HepG2 (cell line): ENCODE results near the gene ASTN2. TPM values are rescaled to one million over a fixed set of nuclear protein-coding genes. Genes with fewer than 3 reads are reported as not detected.

ENCODE experiments used
- ATAC-seq: fragments of 200-7000 bp; cut with Tn5 transposase; 3 replicates; pipeline ENCODE4 v1.9.1; 2020; ENCODE audit warnings: mild to moderate bottlenecking, moderate library complexity
- BruUV-seq: library from RNA; stranded (reverse); fragments of 400-500 nt; replicated peaks from 2 replicates; lab custom pipeline; 2021; lab: Mats Ljungman, UMichigan
- CTCF ChIA-PET: fragments of 300-600 bp; formaldehyde crosslinking; extraction: SDS; loops from one replicate; lab custom pipeline; 2021; ENCODE audit warnings: low total read pairs, inconsistent platforms, low intra/inter-chr PET ratio; lab: Yijun Ruan, JAX
- POLR2A ChIA-PET: fragments of 350-600 bp; sonication (Branson Sonifier 250); formaldehyde crosslinking; loops from one replicate; lab custom pipeline; 2020; ENCODE audit warnings: antibody characterized with exemption, inconsistent platforms; lab: Yijun Ruan, JAX
- DNase-seq: peaks from one replicate; pipeline ENCODE4 v3.0.0-alpha.2; 2015; ENCODE audit warnings: low spot score
- FAIRE-seq: peaks from 3 replicates; lab custom pipeline; 2011; peaks lifted over from hg19 to GRCh38; lab: Jason Lieb, UNC
- H2AFZ ChIP-seq: one replicate; pipeline ENCODE4 v1.6.1; 2011; ENCODE audit warnings: low read length, inconsistent platforms
- H3K27ac ChIP-seq: fragments of 300-600 bp; 3 replicates; pipeline ENCODE4 v1.8.0; 2011; ENCODE audit warnings: mixed run types, mild to moderate bottlenecking, mixed read lengths, low read length, inconsistent platforms; ENCODE audit not compliant: insufficient read depth; ENCODE audit errors: extremely low read length
- H3K27me3 ChIP-seq, 2 experiments: fragments of 200-600 bp in 1 of 2; 2 replicates in 1 of 2; 3 replicates in 1 of 2; pipeline versions ENCODE4 v1.6.0 to v1.8.0; 2011; ENCODE audit warnings: low read length in 2 of 2, mild to moderate bottlenecking in 2 of 2, moderate library complexity in 2 of 2, inconsistent platforms in 1 of 2; ENCODE audit not compliant: insufficient read depth in 2 of 2, control insufficient read depth in 1 of 2
- H3K36me3 ChIP-seq, 2 experiments: fragments of 200-600 bp in 1 of 2; replicated peaks in 1 of 2; 2 replicates in 1 of 2; 3 replicates in 1 of 2; pipeline versions ENCODE4 v1.5.1 to v1.8.0; 2011; ENCODE audit warnings: low read length in 2 of 2, inconsistent platforms in 1 of 2; ENCODE audit not compliant: insufficient read depth in 2 of 2, control insufficient read depth in 1 of 2
- H3K4me1 ChIP-seq: 2 replicates; pipeline ENCODE4 v1.5.1; 2012; ENCODE audit warnings: low read length, inconsistent platforms; ENCODE audit not compliant: insufficient read depth
- H3K4me2 ChIP-seq: 2 replicates; pipeline ENCODE4 v1.6.0; 2011; ENCODE audit warnings: low read depth, low read length, inconsistent platforms
- H3K4me3 ChIP-seq, 3 experiments: fragments of 200-600 bp in 1 of 3; sonication (generic), shearing (Covaris generic) in 1 of 3; replicated peaks in 1 of 3; 2 replicates each; pipeline ENCODE4 v1.5.1; 2011 to 2016; ENCODE audit warnings: low read length in 3 of 3, inconsistent platforms in 2 of 3, low read depth in 2 of 3, mild to moderate bottlenecking in 2 of 3, control low read depth in 1 of 3, mixed read lengths in 1 of 3; ENCODE audit not compliant: insufficient read depth in 1 of 3
- H3K79me2 ChIP-seq: one replicate; pipeline ENCODE4 v1.6.1; 2011; ENCODE audit warnings: low read length, inconsistent platforms; ENCODE audit not compliant: insufficient read depth
- H3K9ac ChIP-seq: 2 replicates; pipeline ENCODE4 v1.6.0; 2011; ENCODE audit warnings: mild to moderate bottlenecking, low read depth, low read length, inconsistent platforms; ENCODE audit not compliant: insufficient read depth
- H3K9me3 ChIP-seq: 2 replicates; pipeline ENCODE4 v1.5.1; 2012; ENCODE audit warnings: mild to moderate bottlenecking, low read length
- H4K20me1 ChIP-seq: 2 replicates; pipeline ENCODE4 v1.6.0; 2011; ENCODE audit warnings: inconsistent platforms, mild to moderate bottlenecking, low read length, moderate library complexity; ENCODE audit not compliant: insufficient read depth
- ONECUT2 ChIP-seq: sonication (generic); formaldehyde crosslinking; IDR thresholded peaks from 2 replicates; pipeline ENCODE4 v1.4.0; 2020; ENCODE audit warnings: missing genetic modification reagents
- SNRNP70 ChIP-seq: fragments of 200-400 bp; formaldehyde crosslinking; IDR thresholded peaks from 2 replicates; pipeline ENCODE4 v1.6.1; 2017; ENCODE audit warnings: mild to moderate bottlenecking, low read depth, low read length, moderate library complexity
- TBP ChIP-seq: sonication (generic); formaldehyde crosslinking; IDR thresholded peaks from 2 replicates; pipeline ENCODE4 v1.5.0; 2020; ENCODE audit warnings: missing genetic modification reagents
- ZNF230 ChIP-seq: sonication (generic); formaldehyde crosslinking; IDR thresholded peaks from 2 replicates; pipeline ENCODE4 v1.4.0; 2020; ENCODE audit warnings: mild to moderate bottlenecking, missing genetic modification reagents
- ZNF546 ChIP-seq: sonication (generic); formaldehyde crosslinking; conservative IDR thresholded peaks from 2 replicates; pipeline ENCODE4 v1.8.1; 2023; ENCODE audit warnings: mild to moderate bottlenecking, missing genetic modification reagents
- ZNF616 ChIP-seq: sonication (generic); formaldehyde crosslinking; IDR thresholded peaks from 2 replicates; pipeline ENCODE4 v1.5.0; 2020; ENCODE audit warnings: low read depth, mild to moderate bottlenecking, missing genetic modification reagents
- ZNF703 ChIP-seq: sonication (generic); formaldehyde crosslinking; IDR thresholded peaks from 2 replicates; pipeline ENCODE4 v1.5.1; 2020; ENCODE audit warnings: missing genetic modification reagents, mild to moderate bottlenecking, moderate library complexity, borderline replicate concordance
- ZNF878 ChIP-seq: sonication (generic); formaldehyde crosslinking; IDR thresholded peaks from 2 replicates; pipeline ENCODE4 v1.8.1; 2023; ENCODE audit warnings: mild to moderate bottlenecking, missing genetic modification reagents, moderate library complexity
- WGBS: methylation state at CpG from one replicate; pipeline ENCODE4 v1.1.6; 2017; ENCODE audit warnings: low lambda C conversion rate; 5-methylcytosine and 5-hydroxymethylcytosine counted together
- in situ Hi-C: cut with HindIII; loops from 2 replicates; pipeline ENCODE4 v1.10.0; 2017; ENCODE audit warnings: low pct_unique_long_range_greater_than_20kb; ENCODE audit not compliant: extremely low pct_ligation_motif_present
- intact Hi-C: fragments of 100-400 bp; cut with micrococcal nuclease; formaldehyde crosslinking; loops from one replicate; pipeline ENCODE4 v1.10.0; 2022; ENCODE audit not compliant: unreplicated experiment
- polyA plus RNA-seq, 8 experiments: library from polyadenylated mRNA; depleted of rRNA in 3 of 8; stranded (reverse) in 7 of 8; unstranded in 1 of 8; fragments of >200 nt; fragmentation: Illumina TruSeq in 4 of 8; extraction: Trizol in 4 of 8; gene quantifications; 2 replicates each; pipeline versions ENCODE4 v1.2.1 to v1.2.3, GENCODE V29; 2011 to 2016; ENCODE audit warnings: low read depth in 4 of 8, missing spikeins in 1 of 8, mixed read lengths in 1 of 8; ENCODE audit not compliant: insufficient read depth in 1 of 8
- total RNA-seq, 5 experiments: library from RNA; depleted of rRNA; stranded (reverse); fragments of >200 nt; fragmentation: Illumina TruSeq; extraction: Trizol; gene quantifications; 2 replicates each; pipeline ENCODE4 v1.2.3, GENCODE V29; 2016; ENCODE audit warnings: low read depth in 1 of 5
- TF ChIP-seq, protein P1 (sequence below): sonication (generic); formaldehyde crosslinking; IDR thresholded peaks from 2 replicates; pipeline ENCODE4 v1.5.1; 2020; ENCODE audit warnings: missing genetic modification reagents, mild to moderate bottlenecking, borderline replicate concordance
- TF ChIP-seq, protein P2 (sequence below): sonication (generic); formaldehyde crosslinking; IDR thresholded peaks from 2 replicates; pipeline ENCODE4 v1.8.1; 2023; ENCODE audit warnings: mild to moderate bottlenecking, missing genetic modification reagents
- TF ChIP-seq, protein P3 (sequence below): sonication (generic); formaldehyde crosslinking; IDR thresholded peaks from 2 replicates; pipeline ENCODE4 v1.5.1; 2020; ENCODE audit warnings: missing genetic modification reagents, mild to moderate bottlenecking, borderline replicate concordance
- TF ChIP-seq, protein P4 (sequence below): sonication (generic); formaldehyde crosslinking; IDR thresholded peaks from 2 replicates; pipeline ENCODE4 v1.8.1; 2022; ENCODE audit warnings: mild to moderate bottlenecking, missing genetic modification reagents

The ASTN2 gene
- total and polyA plus RNA-seq, 2 of the 13 experiments (the other 11 are each of a cell fraction or from before 2014, with no cell fraction given) = 5.2 to 13.5 TPM

DNA sequence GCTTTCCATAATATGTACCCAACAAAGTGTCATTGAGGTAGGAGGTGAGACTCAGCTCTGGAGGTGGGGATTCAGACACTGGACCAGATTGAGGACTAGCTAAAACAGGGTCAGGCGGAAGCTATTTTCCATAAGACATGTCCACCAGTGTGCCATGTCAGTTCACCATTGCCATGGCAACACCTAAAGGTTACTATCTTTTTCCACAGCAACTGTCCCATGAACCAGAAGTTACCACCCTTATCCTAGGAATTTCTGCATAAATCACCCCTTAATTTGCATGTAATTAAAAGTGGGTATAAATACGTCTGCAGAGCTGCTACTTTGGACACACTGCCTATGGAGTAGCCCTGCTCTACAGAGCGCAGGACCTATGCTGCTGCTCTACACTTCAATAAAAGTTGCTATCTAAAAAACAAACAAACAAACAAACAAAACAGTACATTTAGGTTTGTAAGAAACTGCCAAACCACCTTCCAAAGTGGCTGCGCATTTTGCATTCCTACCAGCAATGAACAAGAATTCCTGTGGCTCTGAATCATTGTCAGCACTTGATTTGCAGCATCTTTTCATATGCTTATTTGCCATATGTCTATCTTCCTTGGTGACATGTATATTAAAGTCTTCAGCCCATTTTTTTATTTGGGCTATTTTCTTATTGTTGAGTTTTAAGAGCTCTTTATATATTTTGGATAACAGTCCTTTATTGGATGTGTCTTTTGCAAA, 745.7 kb downstream of the ASTN2 start:
- H3K4me2 ChIP-seq = no peak overlapping the region
- intact Hi-C loops (no loop called here), in situ Hi-C loops (no loop called here)
- ChIA-PET CTCF (no interaction called here), POLR2A (no interaction called here)
- DNase-seq = no peak
- no TSS peak for BruUV-seq
- H2AFZ ChIP-seq = no peak overlapping the region
- no peak overlapping the region for H3K4me3 ChIP-seq
- TF ChIP-seq, protein P1, sequence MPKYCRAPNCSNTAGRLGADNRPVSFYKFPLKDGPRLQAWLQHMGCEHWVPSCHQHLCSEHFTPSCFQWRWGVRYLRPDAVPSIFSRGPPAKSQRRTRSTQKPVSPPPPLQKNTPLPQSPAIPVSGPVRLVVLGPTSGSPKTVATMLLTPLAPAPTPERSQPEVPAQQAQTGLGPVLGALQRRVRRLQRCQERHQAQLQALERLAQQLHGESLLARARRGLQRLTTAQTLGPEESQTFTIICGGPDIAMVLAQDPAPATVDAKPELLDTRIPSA (CRISPR knock-in tag) = no peak
- no peak for TF ChIP-seq ZNF616 (CRISPR knock-in tag)
- TF ChIP-seq, protein P2, sequence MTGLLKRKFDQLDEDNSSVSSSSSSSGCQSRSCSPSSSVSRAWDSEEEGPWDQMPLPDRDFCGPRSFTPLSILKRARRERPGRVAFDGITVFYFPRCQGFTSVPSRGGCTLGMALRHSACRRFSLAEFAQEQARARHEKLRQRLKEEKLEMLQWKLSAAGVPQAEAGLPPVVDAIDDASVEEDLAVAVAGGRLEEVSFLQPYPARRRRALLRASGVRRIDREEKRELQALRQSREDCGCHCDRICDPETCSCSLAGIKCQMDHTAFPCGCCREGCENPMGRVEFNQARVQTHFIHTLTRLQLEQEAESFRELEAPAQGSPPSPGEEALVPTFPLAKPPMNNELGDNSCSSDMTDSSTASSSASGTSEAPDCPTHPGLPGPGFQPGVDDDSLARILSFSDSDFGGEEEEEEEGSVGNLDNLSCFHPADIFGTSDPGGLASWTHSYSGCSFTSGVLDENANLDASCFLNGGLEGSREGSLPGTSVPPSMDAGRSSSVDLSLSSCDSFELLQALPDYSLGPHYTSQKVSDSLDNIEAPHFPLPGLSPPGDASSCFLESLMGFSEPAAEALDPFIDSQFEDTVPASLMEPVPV = no peak
- H3K27ac ChIP-seq = no peak overlapping the region
- peaks cover 0 to 2% of the 10 kb centered on the region in 2 experiments; a peak in 1 of 5 replicates for H3K36me3 ChIP-seq
- no peak for FAIRE-seq
- H3K9me3 ChIP-seq = peaks cover 19% of the 10 kb centered on the region
- no peak for ATAC-seq
- WGBS = 96% methylated on average over 4 of the region's 4 CpGs
- no peaks in the 10 kb centered on the region for H3K79me2 ChIP-seq
- H4K20me1 ChIP-seq = no peaks in the 10 kb centered on the region
- H3K4me1 ChIP-seq = no peaks in the 10 kb centered on the region
- no peaks in the 10 kb centered on the region for H3K27me3 ChIP-seq
- H3K9ac ChIP-seq = no peak overlapping the region

DNA sequence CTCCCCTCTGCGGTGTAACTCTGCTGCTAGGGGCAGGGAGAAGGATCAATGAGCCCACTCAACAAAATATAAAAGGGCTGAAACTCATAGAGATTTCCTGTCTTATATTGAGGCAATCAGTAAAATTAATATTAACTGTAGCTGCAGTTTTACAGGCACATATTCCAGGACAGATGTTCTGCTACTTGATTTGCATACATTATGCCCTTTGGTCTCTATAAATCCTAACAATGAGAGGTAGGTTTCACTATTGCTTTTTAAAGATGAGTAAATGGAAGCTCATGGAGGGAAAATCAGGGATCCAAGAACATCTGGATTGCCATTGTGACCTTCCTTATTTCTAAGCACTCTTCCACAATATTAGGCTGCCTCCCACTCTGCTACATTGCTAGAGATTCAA, 751.3 kb downstream of the ASTN2 start:
- no peak for FAIRE-seq
- in situ Hi-C loops = loop anchor here (5.0 kb wide), 2 partner anchors 511 to 781 kb away; partner anchors contain the start of gene PAPPA
- TF ChIP-seq, protein P3, sequence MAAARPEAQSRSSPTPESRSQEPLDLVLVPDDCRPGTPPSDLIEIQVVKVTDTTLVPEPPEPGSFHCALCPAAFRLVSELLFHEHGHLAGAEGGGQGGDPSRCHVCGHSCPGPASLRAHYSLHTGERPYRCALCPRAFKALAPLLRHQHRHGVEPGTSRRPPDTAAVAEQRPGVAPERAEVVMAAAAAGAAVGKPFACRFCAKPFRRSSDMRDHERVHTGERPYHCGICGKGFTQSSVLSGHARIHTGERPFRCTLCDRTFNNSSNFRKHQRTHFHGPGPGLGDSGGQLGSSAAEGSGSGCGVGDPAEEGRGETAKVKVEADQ (CRISPR knock-in tag) = no peak
- TF ChIP-seq ZNF878 (CRISPR knock-in tag) = no peak
- no peak for TF ChIP-seq TBP (CRISPR knock-in tag)
- TF ChIP-seq ZNF703 = no peak
- no peak for TF ChIP-seq ZNF230 (CRISPR knock-in tag)
- TF ChIP-seq, protein P1 (CRISPR knock-in tag) = no peak
- TF ChIP-seq ZNF546 (CRISPR knock-in tag) = no peak
- TF ChIP-seq, protein P4, sequence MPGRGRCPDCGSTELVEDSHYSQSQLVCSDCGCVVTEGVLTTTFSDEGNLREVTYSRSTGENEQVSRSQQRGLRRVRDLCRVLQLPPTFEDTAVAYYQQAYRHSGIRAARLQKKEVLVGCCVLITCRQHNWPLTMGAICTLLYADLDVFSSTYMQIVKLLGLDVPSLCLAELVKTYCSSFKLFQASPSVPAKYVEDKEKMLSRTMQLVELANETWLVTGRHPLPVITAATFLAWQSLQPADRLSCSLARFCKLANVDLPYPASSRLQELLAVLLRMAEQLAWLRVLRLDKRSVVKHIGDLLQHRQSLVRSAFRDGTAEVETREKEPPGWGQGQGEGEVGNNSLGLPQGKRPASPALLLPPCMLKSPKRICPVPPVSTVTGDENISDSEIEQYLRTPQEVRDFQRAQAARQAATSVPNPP (CRISPR knock-in tag) = no peak
- no peak for TF ChIP-seq ONECUT2 (CRISPR knock-in tag)
- TF ChIP-seq SNRNP70 = no peak

More for the DNA sequence above, 751.3 kb downstream of the ASTN2 start:
- Histone ChIP-seq H3K9me3 (no peaks in the 10 kb centered on the region), H3K4me2 (no peak overlapping the region), H3K4me1 (peaks cover 8% of the 10 kb centered on the region; the same call in 1 of the 2 replicates), H3K79me2 (no peaks in the 10 kb centered on the region), H4K20me1 (no peaks in the 10 kb centered on the region), H3K4me3 (no peak overlapping the region), H3K9ac (no peak overlapping the region), H3K27me3 (no peaks in the 10 kb centered on the region), H3K27ac (no peak overlapping the region), H3K36me3 (no peaks in the 10 kb centered on the region), H2AFZ (no peak overlapping the region)
- intact Hi-C loops = loop anchor here (5.0 kb wide), 1 partner anchor 781 kb away; no protein-coding TSS in a partner anchor
- DNase-seq = no peak
- ATAC-seq = no peak
- POLR2A ChIA-PET = no interaction called here
- 92% methylated on average over 1 of the region's 1 CpG for WGBS
- CTCF ChIA-PET = no interaction called here
- no TSS peak for BruUV-seq
